Suprapubic skin (tissue), 4 donors: ENCODE results near the gene CCDC180.

ENCODE experiments used
- CTCF ChIP-seq, 2 donors: fragments of 200-600 bp in 1 of 2; fragments of 450-650 bp in 1 of 2; sonication (generic) in 1 of 2; IDR thresholded peaks; one replicate each; pipeline ENCODE4 v1.5.1; 2016 to 2019; ENCODE audit warnings: antibody characterized with exemption in 2 of 2, mild to moderate bottlenecking in 1 of 2, moderate library complexity in 1 of 2
- EP300 ChIP-seq: sonication (generic); formaldehyde crosslinking; IDR thresholded peaks from one replicate; pipeline ENCODE4 v1.6.1; 2017; ENCODE audit warnings: antibody characterized with exemption
- POLR2AphosphoS5 ChIP-seq, 3 donors: sonication (generic); formaldehyde crosslinking; IDR thresholded peaks; one replicate each; pipeline ENCODE4 v1.6.1; 2017; ENCODE audit warnings: antibody characterized with exemption in 3 of 3

- no peak for TF ChIP-seq CTCF (IDR thresholded peaks at IDR 0.05)
- no peak for TF ChIP-seq EP300
- no peak for TF ChIP-seq POLR2AphosphoS5 (IDR thresholded peaks at IDR 0.05)
Measured at GRCh38 chr9:97304586-97304985, 2.9 kb upstream of the CCDC180 start.
